IMR-90 (cell line): Measurements from ENCODE around the gene AGMO. TPM values are rescaled to one million over a fixed set of nuclear protein-coding genes. Genes with fewer than 3 reads are reported as not detected.

Source experiments
- ATAC-seq: fragments of 200-7000 bp; cut with Tn5 transposase; 2 replicates; pipeline ENCODE4 v1.9.1; 2020; ENCODE audit warnings: low read depth, mild to moderate bottlenecking, moderate library complexity
- BruUV-seq: library from RNA; stranded (reverse); fragments of 400-500 nt; replicated peaks from 2 replicates; lab custom pipeline; 2021; lab: Mats Ljungman, UMichigan
- CTCF ChIA-PET: fragments of 300-600 bp; formaldehyde crosslinking; extraction: SDS; loops from one replicate; lab custom pipeline; 2021; ENCODE audit warnings: antibody characterized with exemption; lab: Yijun Ruan, JAX
- POLR2A ChIA-PET: fragments of 300-600 bp; sonication (Branson Sonifier 250); formaldehyde crosslinking; loops from one replicate; lab custom pipeline; 2022; ENCODE audit warnings: antibody characterized with exemption; ENCODE audit not compliant: unreplicated experiment; lab: Charles Lee
- DNase-seq: peaks from one replicate; pipeline ENCODE4 v3.0.0; 2013
- H2AFZ ChIP-seq: replicated peaks from 2 replicates; pipeline ENCODE3; 2013; ENCODE audit warnings: low read length, mild to moderate bottlenecking; ENCODE audit not compliant: poor library complexity
- H2AK5ac ChIP-seq: 2 replicates; pipeline ENCODE4 v1.6.1; 2013; ENCODE audit warnings: low read depth, low read length, inconsistent platforms
- H2AK9ac ChIP-seq: replicated peaks from 2 replicates; pipeline ENCODE3; 2013; ENCODE audit warnings: mild to moderate bottlenecking, low read depth, low read length, moderate library complexity; ENCODE audit not compliant: poor library complexity
- H2BK120ac ChIP-seq: 2 replicates; pipeline ENCODE4 v1.6.1; 2013; ENCODE audit warnings: low read depth, low read length, inconsistent platforms
- H2BK15ac ChIP-seq: 3 replicates; pipeline ENCODE4 v1.6.1; 2013; ENCODE audit warnings: low read depth, low read length, inconsistent platforms
- H2BK20ac ChIP-seq: 2 replicates; pipeline ENCODE4 v1.6.1; 2013; ENCODE audit warnings: low read depth, mild to moderate bottlenecking, inconsistent platforms, low read length, moderate library complexity
- H2BK5ac ChIP-seq: 2 replicates; pipeline ENCODE4 v1.6.1; 2013; ENCODE audit warnings: mild to moderate bottlenecking, low read depth, low read length, inconsistent platforms; ENCODE audit not compliant: poor library complexity, severe bottlenecking
- H3K14ac ChIP-seq: replicated peaks from 2 replicates; pipeline ENCODE4 v1.6.1; 2013; ENCODE audit warnings: low read depth, low read length, inconsistent platforms
- H3K18ac ChIP-seq: 2 replicates; pipeline ENCODE4 v1.6.1; 2013; ENCODE audit warnings: low read depth, low read length, control low read depth
- H3K23ac ChIP-seq: 2 replicates; pipeline ENCODE4 v1.6.1; 2013; ENCODE audit warnings: low read depth, low read length, inconsistent platforms
- H3K27ac ChIP-seq: 2 replicates; pipeline ENCODE4 v1.5.1; 2013; ENCODE audit warnings: mild to moderate bottlenecking, control low read depth, low read length; ENCODE audit not compliant: insufficient read depth
- H3K27me3 ChIP-seq: 2 replicates; pipeline ENCODE4 v1.6.1; 2013; ENCODE audit warnings: low read length; ENCODE audit not compliant: control insufficient read depth, insufficient read depth
- H3K36me3 ChIP-seq: 2 replicates; pipeline ENCODE4 v1.6.1; 2013; ENCODE audit warnings: low read length, mixed read lengths; ENCODE audit not compliant: control insufficient read depth, insufficient read depth
- H3K4ac ChIP-seq: 2 replicates; pipeline ENCODE4 v1.6.1; 2013; ENCODE audit warnings: low read depth, low read length, inconsistent platforms
- H3K4me1 ChIP-seq: 2 replicates; pipeline ENCODE4 v1.6.1; 2013; ENCODE audit warnings: low read length, mixed read lengths; ENCODE audit not compliant: control insufficient read depth, insufficient read depth
- H3K4me2 ChIP-seq: 2 replicates; pipeline ENCODE4 v1.6.1; 2013; ENCODE audit warnings: low read depth, mild to moderate bottlenecking, control low read depth, low read length, moderate library complexity
- H3K4me3 ChIP-seq: 2 replicates; pipeline ENCODE4 v1.5.1; 2013; ENCODE audit warnings: low read depth, mild to moderate bottlenecking, control low read depth, low read length, moderate library complexity; ENCODE audit not compliant: insufficient read depth
- H3K56ac ChIP-seq: 2 replicates; pipeline ENCODE4 v1.6.1; 2013; ENCODE audit warnings: low read length, inconsistent platforms; ENCODE audit not compliant: insufficient read depth; ENCODE audit errors: extremely low read depth
- H3K79me1 ChIP-seq, 2 experiments: 2 replicates each; pipeline ENCODE4 v1.6.1; 2013; ENCODE audit warnings: low read length in 2 of 2, inconsistent platforms in 1 of 2, low read depth in 1 of 2
- H3K9ac ChIP-seq: 2 replicates; pipeline ENCODE4 v1.6.1; 2013; ENCODE audit warnings: low read depth, low read length, control low read depth
- H3K9me1 ChIP-seq: 2 replicates; pipeline ENCODE4 v1.6.1; 2013; ENCODE audit warnings: low read length, inconsistent platforms; ENCODE audit not compliant: insufficient read depth
- H3K9me3 ChIP-seq: 2 replicates; pipeline ENCODE4 v1.6.1; 2013; ENCODE audit warnings: low read length; ENCODE audit not compliant: control insufficient read depth, insufficient read depth
- H4K20me1 ChIP-seq: 2 replicates; pipeline ENCODE4 v1.6.1; 2013; ENCODE audit warnings: low read length, inconsistent platforms; ENCODE audit not compliant: insufficient read depth
- H4K5ac ChIP-seq: 2 replicates; pipeline ENCODE4 v1.6.1; 2013; ENCODE audit warnings: mild to moderate bottlenecking, low read depth, low read length, control low read depth
- H4K8ac ChIP-seq, 2 experiments: 2 replicates each; pipeline ENCODE4 v1.6.1; 2013; ENCODE audit warnings: low read depth in 2 of 2, low read length in 2 of 2, control low read depth in 1 of 2, inconsistent platforms in 1 of 2
- H4K91ac ChIP-seq: 2 replicates; pipeline ENCODE4 v1.6.1; 2013; ENCODE audit warnings: low read depth, low read length, inconsistent platforms; ENCODE audit not compliant: insufficient read depth
- BHLHE40 ChIP-seq: fragments of 150-350 bp; IDR thresholded peaks from 2 replicates; pipeline ENCODE4 v1.6.1; 2016; ENCODE audit warnings: mild to moderate bottlenecking, low read depth, low read length
- CEBPB ChIP-seq: IDR thresholded peaks from 2 replicates; pipeline ENCODE4 v1.6.1; 2012; ENCODE audit warnings: low read depth, low read length, improper control_type of control experiment
- FOS ChIP-seq: fragments of 150-350 bp; IDR thresholded peaks from 2 replicates; pipeline ENCODE4 v1.6.1; 2016; ENCODE audit warnings: low read depth, low read length
- MAFK ChIP-seq: IDR thresholded peaks from 2 replicates; pipeline ENCODE4 v1.6.1; 2012; ENCODE audit warnings: low read depth, low read length, improper control_type of control experiment
- MAZ ChIP-seq: IDR thresholded peaks from 2 replicates; pipeline ENCODE4 v1.6.1; 2012; ENCODE audit warnings: low read depth, mild to moderate bottlenecking, low read length, improper control_type of control experiment, moderate library complexity, borderline replicate concordance
- NFE2L2 ChIP-seq: fragments of 150-350 bp; IDR thresholded peaks from 2 replicates; pipeline ENCODE4 v1.6.1; 2016; ENCODE audit warnings: low read depth, mild to moderate bottlenecking, low read length
- POLR2A ChIP-seq: IDR thresholded peaks from 2 replicates; pipeline ENCODE4 v1.6.1; 2012; ENCODE audit warnings: mild to moderate bottlenecking, low read depth, low read length
- RAD21 ChIP-seq: IDR thresholded peaks from 2 replicates; pipeline ENCODE4 v1.6.1; 2012; ENCODE audit warnings: low read length, improper control_type of control experiment
- RCOR1 ChIP-seq: IDR thresholded peaks from 2 replicates; pipeline ENCODE4 v1.6.1; 2012; ENCODE audit warnings: mild to moderate bottlenecking, low read length, improper control_type of control experiment; ENCODE audit not compliant: insufficient replicate concordance
- RFX5 ChIP-seq: IDR thresholded peaks from 2 replicates; pipeline ENCODE4 v1.8.0; 2012; ENCODE audit warnings: low read depth, mild to moderate bottlenecking, low read length, moderate library complexity
- SMC3 ChIP-seq: fragments of 150-350 bp; IDR thresholded peaks from 2 replicates; pipeline ENCODE4 v1.6.1; 2016; ENCODE audit warnings: low read depth, mild to moderate bottlenecking, antibody characterized with exemption, low read length, moderate library complexity
- WGBS, 2 experiments: methylation state at CpG; one replicate each; pipeline versions ENCODE4 v1.1.5 to v1.1.7; 2013; ENCODE audit warnings: missing lambda C conversion rate in 2 of 2; ENCODE audit not compliant: insufficient read length in 1 of 2; ENCODE audit errors: extremely low coverage in 2 of 2; 5-methylcytosine and 5-hydroxymethylcytosine counted together
- dilution Hi-C: fragments of 300-500 bp; cut with HindIII; formaldehyde crosslinking; loops from one replicate; pipeline ENCODE4 v1.14.3; 2018; ENCODE audit warnings: low sequenced_read_pairs; ENCODE audit not compliant: unreplicated experiment
- in situ Hi-C: fragments of 300-500 bp; cut with MboI; formaldehyde crosslinking; loops from 3 replicates; pipeline ENCODE4 v1.14.3; 2019; ENCODE audit warnings: low sequenced_read_pairs, inconsistent platforms, mixed read lengths
- intact Hi-C: fragments of 100-400 bp; cut with micrococcal nuclease; formaldehyde crosslinking; loops from 2 replicates; pipeline ENCODE4 v1.10.0; 2022
- polyA plus RNA-seq, 3 experiments: library from polyadenylated mRNA; depleted of rRNA; stranded (reverse); fragments of >200 nt; gene quantifications; 2 replicates each; pipeline ENCODE4 v1.2.3, GENCODE V29; 2012; ENCODE audit warnings: low replicate concordance in 1 of 3
- total RNA-seq: library from RNA; depleted of rRNA; stranded (reverse); fragments of >200 nt; gene quantifications from 2 replicates; pipeline ENCODE4 v1.2.3, GENCODE V29; 2012
- TF ChIP-seq, protein P1 (sequence below): conservative IDR thresholded peaks from 2 replicates; pipeline ENCODE4 v1.5.1; 2012; ENCODE audit warnings: mild to moderate bottlenecking, low read depth, low read length, improper control_type of control experiment
- TF ChIP-seq, protein P2 (sequence below): fragments of 150-350 bp; IDR thresholded peaks from 2 replicates; pipeline ENCODE4 v1.6.1; 2017; ENCODE audit warnings: mild to moderate bottlenecking, antibody characterized with exemption, low read length, low read depth

Gene AGMO
- total and polyA plus RNA-seq, 2 of the 4 experiments (the other 2 are of a cell fraction): not detected

DNA sequence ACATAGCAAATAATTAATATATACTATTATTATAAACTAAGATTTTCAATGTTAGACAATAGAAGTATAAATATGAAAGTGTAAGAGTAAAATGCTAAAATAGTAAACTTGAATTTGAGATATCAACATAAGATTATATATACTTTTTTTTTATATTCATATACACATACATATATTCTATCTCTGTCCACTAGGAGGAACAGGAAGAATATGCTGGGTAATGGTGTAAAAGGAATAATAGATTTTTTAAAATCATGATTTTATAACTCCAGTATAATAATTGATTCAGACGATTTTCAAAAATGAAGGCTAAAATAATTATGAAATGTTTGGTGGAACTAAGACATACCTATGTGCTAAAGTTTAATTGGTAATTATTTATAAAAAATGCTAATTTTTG, 37.7 kb downstream of the AGMO start:
- ChIA-PET POLR2A (no interaction called here), CTCF (no interaction called here)
- in situ Hi-C loops: no loop called here
- ATAC-seq: no peak
- Histone ChIP-seq H3K27me3 (no peaks in the 10 kb centered on the region), H2AK9ac (no peak overlapping the region), H4K8ac (no peak overlapping the region), H2BK20ac (no peak overlapping the region), H3K56ac (no peak overlapping the region), H3K27ac (no peak overlapping the region), H3K4me2 (no peak overlapping the region), H2BK5ac (no peak overlapping the region), H3K14ac (no peak overlapping the region), H3K9me1 (no peaks in the 10 kb centered on the region), H3K9ac (no peak overlapping the region), H3K23ac (no peak overlapping the region), H4K5ac (no peak overlapping the region), H3K4me3 (no peak overlapping the region), H4K91ac (no peak overlapping the region), H2AK5ac (no peak overlapping the region), H3K36me3 (no peaks in the 10 kb centered on the region), H3K18ac (no peak overlapping the region), H2BK15ac (no peak overlapping the region), H3K79me1 (no peaks in the 10 kb centered on the region), H3K9me3 (no peaks in the 10 kb centered on the region), H2AFZ (no peak overlapping the region), H4K20me1 (no peaks in the 10 kb centered on the region), H2BK120ac (no peak overlapping the region), H3K4ac (no peak overlapping the region), H3K4me1 (no peaks in the 10 kb centered on the region)
- TF ChIP-seq CEBPB (no peak), RCOR1 (no peak), RAD21 (no peak), BHLHE40 (no peak), POLR2A (no peak), MAFK (no peak), NFE2L2 (no peak), FOS (no peak), SMC3 (no peak), MAZ (no peak), RFX5 (no peak)
- TF ChIP-seq, protein P1, sequence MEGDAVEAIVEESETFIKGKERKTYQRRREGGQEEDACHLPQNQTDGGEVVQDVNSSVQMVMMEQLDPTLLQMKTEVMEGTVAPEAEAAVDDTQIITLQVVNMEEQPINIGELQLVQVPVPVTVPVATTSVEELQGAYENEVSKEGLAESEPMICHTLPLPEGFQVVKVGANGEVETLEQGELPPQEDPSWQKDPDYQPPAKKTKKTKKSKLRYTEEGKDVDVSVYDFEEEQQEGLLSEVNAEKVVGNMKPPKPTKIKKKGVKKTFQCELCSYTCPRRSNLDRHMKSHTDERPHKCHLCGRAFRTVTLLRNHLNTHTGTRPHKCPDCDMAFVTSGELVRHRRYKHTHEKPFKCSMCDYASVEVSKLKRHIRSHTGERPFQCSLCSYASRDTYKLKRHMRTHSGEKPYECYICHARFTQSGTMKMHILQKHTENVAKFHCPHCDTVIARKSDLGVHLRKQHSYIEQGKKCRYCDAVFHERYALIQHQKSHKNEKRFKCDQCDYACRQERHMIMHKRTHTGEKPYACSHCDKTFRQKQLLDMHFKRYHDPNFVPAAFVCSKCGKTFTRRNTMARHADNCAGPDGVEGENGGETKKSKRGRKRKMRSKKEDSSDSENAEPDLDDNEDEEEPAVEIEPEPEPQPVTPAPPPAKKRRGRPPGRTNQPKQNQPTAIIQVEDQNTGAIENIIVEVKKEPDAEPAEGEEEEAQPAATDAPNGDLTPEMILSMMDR: no peak
- TF ChIP-seq, protein P2, sequence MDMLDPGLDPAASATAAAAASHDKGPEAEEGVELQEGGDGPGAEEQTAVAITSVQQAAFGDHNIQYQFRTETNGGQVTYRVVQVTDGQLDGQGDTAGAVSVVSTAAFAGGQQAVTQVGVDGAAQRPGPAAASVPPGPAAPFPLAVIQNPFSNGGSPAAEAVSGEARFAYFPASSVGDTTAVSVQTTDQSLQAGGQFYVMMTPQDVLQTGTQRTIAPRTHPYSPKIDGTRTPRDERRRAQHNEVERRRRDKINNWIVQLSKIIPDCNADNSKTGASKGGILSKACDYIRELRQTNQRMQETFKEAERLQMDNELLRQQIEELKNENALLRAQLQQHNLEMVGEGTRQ: no peak
- BruUV-seq: no TSS peak
- dilution Hi-C loops: no loop called here
- WGBS, 2 experiments: no CpG with 5 or more reads among the region's 1 CpG
- DNase-seq: no peak
- intact Hi-C loops: no loop called here
